ENCODE results near the gene KCNH1.

The KCNH1 gene

GRCh38 chr1:210687582-210688279, 446.2 kb downstream of the KCNH1 start:
- H3K9ac ChIP-seq (ENCODE audit: low read depth, low read length): no peak overlapping the region
- no peaks in the 10 kb centered on the region for H3K27me3 ChIP-seq (ENCODE audit: control insufficient read depth, insufficient read depth, low read length)
- H3K27ac ChIP-seq (ENCODE audit: low read depth, low read length): no peak overlapping the region
- no peaks in the 10 kb centered on the region for H3K4me1 ChIP-seq (ENCODE audit: control insufficient read depth, insufficient read depth, low read length)
- H3K36me3 ChIP-seq (ENCODE audit: control insufficient read depth, insufficient read depth, low read length): no peaks in the 10 kb centered on the region
- H3K9me3 ChIP-seq (ENCODE audit: control insufficient read depth, insufficient read depth, low read length): no peaks in the 10 kb centered on the region
- no peak overlapping the region for H3K4me3 ChIP-seq (ENCODE audit: low read depth, low read length)

- no peaks in the 10 kb centered on the region for H3K4me1 ChIP-seq (ENCODE audit: control insufficient read depth, insufficient read depth, low read length)
- H3K36me3 ChIP-seq (ENCODE audit: control insufficient read depth, insufficient read depth, low read length): no peaks in the 10 kb centered on the region
- no peak overlapping the region for H3K27ac ChIP-seq (ENCODE audit: low read depth, low read length)
- no peaks in the 10 kb centered on the region for H3K9me3 ChIP-seq (ENCODE audit: control insufficient read depth, insufficient read depth, low read length)
- H3K4me3 ChIP-seq (ENCODE audit: low read depth, low read length): no peak overlapping the region
- no peaks in the 10 kb centered on the region for H3K27me3 ChIP-seq (ENCODE audit: control insufficient read depth, insufficient read depth, low read length)
- no peak overlapping the region for H3K9ac ChIP-seq (ENCODE audit: low read depth, low read length)
Observed at GRCh38 chr1:210686841-210687240, 447.1 kb downstream of the KCNH1 start.

GRCh38 chr1:210685295-210685650, 448.7 kb downstream of the KCNH1 start:
- H3K4me1 ChIP-seq (ENCODE audit: control insufficient read depth, insufficient read depth, low read length): no peaks in the 10 kb centered on the region
- no peaks in the 10 kb centered on the region for H3K9me3 ChIP-seq (ENCODE audit: control insufficient read depth, insufficient read depth, low read length)
- no peak overlapping the region for H3K9ac ChIP-seq (ENCODE audit: low read depth, low read length)
- H3K36me3 ChIP-seq (ENCODE audit: control insufficient read depth, insufficient read depth, low read length): no peaks in the 10 kb centered on the region
- H3K27me3 ChIP-seq (ENCODE audit: control insufficient read depth, insufficient read depth, low read length): no peaks in the 10 kb centered on the region
- H3K4me3 ChIP-seq (ENCODE audit: low read depth, low read length): no peak overlapping the region
- no peak overlapping the region for H3K27ac ChIP-seq (ENCODE audit: low read depth, low read length)

- Histone ChIP-seq H3K9ac (ENCODE audit: low read depth, low read length) (no peak overlapping the region), H3K27me3 (ENCODE audit: control insufficient read depth, insufficient read depth, low read length) (no peaks in the 10 kb centered on the region), H3K4me1 (ENCODE audit: control insufficient read depth, insufficient read depth, low read length) (no peaks in the 10 kb centered on the region), H3K4me3 (ENCODE audit: low read depth, low read length) (no peak overlapping the region), H3K9me3 (ENCODE audit: control insufficient read depth, insufficient read depth, low read length) (no peaks in the 10 kb centered on the region), H3K27ac (ENCODE audit: low read depth, low read length) (no peak overlapping the region), H3K36me3 (ENCODE audit: control insufficient read depth, insufficient read depth, low read length) (no peaks in the 10 kb centered on the region)
Observed at GRCh38 chr1:210684466-210685294, 449.3 kb downstream of the KCNH1 start.

GRCh38 chr1:210683403-210684047, 450.4 kb downstream of the KCNH1 start:
- Histone ChIP-seq H3K4me1 (ENCODE audit: control insufficient read depth, insufficient read depth, low read length) (no peaks in the 10 kb centered on the region), H3K4me3 (ENCODE audit: low read depth, low read length) (no peak overlapping the region), H3K9ac (ENCODE audit: low read depth, low read length) (no peak overlapping the region), H3K36me3 (ENCODE audit: control insufficient read depth, insufficient read depth, low read length) (no peaks in the 10 kb centered on the region), H3K27me3 (ENCODE audit: control insufficient read depth, insufficient read depth, low read length) (no peaks in the 10 kb centered on the region), H3K9me3 (ENCODE audit: control insufficient read depth, insufficient read depth, low read length) (no peaks in the 10 kb centered on the region), H3K27ac (ENCODE audit: low read depth, low read length) (no peak overlapping the region)

- no peaks in the 10 kb centered on the region for H3K36me3 ChIP-seq (ENCODE audit: control insufficient read depth, insufficient read depth, low read length)
- no peaks in the 10 kb centered on the region for H3K4me1 ChIP-seq (ENCODE audit: control insufficient read depth, insufficient read depth, low read length)
- H3K9me3 ChIP-seq (ENCODE audit: control insufficient read depth, insufficient read depth, low read length): no peaks in the 10 kb centered on the region
- no peaks in the 10 kb centered on the region for H3K27me3 ChIP-seq (ENCODE audit: control insufficient read depth, insufficient read depth, low read length)
- no peak overlapping the region for H3K27ac ChIP-seq (ENCODE audit: low read depth, low read length)
- H3K9ac ChIP-seq (ENCODE audit: low read depth, low read length): no peak overlapping the region
- no peak overlapping the region for H3K4me3 ChIP-seq (ENCODE audit: low read depth, low read length)
Observed at GRCh38 chr1:210681158-210681557, 452.8 kb downstream of the KCNH1 start.

- H3K27ac ChIP-seq (ENCODE audit: low read depth, low read length): no peak overlapping the region
- H3K9me3 ChIP-seq (ENCODE audit: control insufficient read depth, insufficient read depth, low read length): no peaks in the 10 kb centered on the region
- no peaks in the 10 kb centered on the region for H3K27me3 ChIP-seq (ENCODE audit: control insufficient read depth, insufficient read depth, low read length)
- no peaks in the 10 kb centered on the region for H3K4me1 ChIP-seq (ENCODE audit: control insufficient read depth, insufficient read depth, low read length)
- no peaks in the 10 kb centered on the region for H3K36me3 ChIP-seq (ENCODE audit: control insufficient read depth, insufficient read depth, low read length)
- H3K9ac ChIP-seq (ENCODE audit: low read depth, low read length): no peak overlapping the region
- no peak overlapping the region for H3K4me3 ChIP-seq (ENCODE audit: low read depth, low read length)
Observed at GRCh38 chr1:210678306-210678705, 455.6 kb downstream of the KCNH1 start.

- Histone ChIP-seq H3K9ac (ENCODE audit: low read depth, low read length) (no peak overlapping the region), H3K27me3 (ENCODE audit: control insufficient read depth, insufficient read depth, low read length) (no peaks in the 10 kb centered on the region), H3K27ac (ENCODE audit: low read depth, low read length) (no peak overlapping the region), H3K4me3 (ENCODE audit: low read depth, low read length) (no peak overlapping the region), H3K4me1 (ENCODE audit: control insufficient read depth, insufficient read depth, low read length) (no peaks in the 10 kb centered on the region), H3K36me3 (ENCODE audit: control insufficient read depth, insufficient read depth, low read length) (no peaks in the 10 kb centered on the region), H3K9me3 (ENCODE audit: control insufficient read depth, insufficient read depth, low read length) (no peaks in the 10 kb centered on the region)
Observed at GRCh38 chr1:210677533-210677932, 456.4 kb downstream of the KCNH1 start.

GRCh38 chr1:210676539-210676938, 457.4 kb downstream of the KCNH1 start:
- H3K4me3 ChIP-seq (ENCODE audit: low read depth, low read length): no peak overlapping the region
- H3K27me3 ChIP-seq (ENCODE audit: control insufficient read depth, insufficient read depth, low read length): no peaks in the 10 kb centered on the region
- no peaks in the 10 kb centered on the region for H3K9me3 ChIP-seq (ENCODE audit: control insufficient read depth, insufficient read depth, low read length)
- H3K27ac ChIP-seq (ENCODE audit: low read depth, low read length): no peak overlapping the region
- H3K36me3 ChIP-seq (ENCODE audit: control insufficient read depth, insufficient read depth, low read length): no peaks in the 10 kb centered on the region
- H3K9ac ChIP-seq (ENCODE audit: low read depth, low read length): no peak overlapping the region
- H3K4me1 ChIP-seq (ENCODE audit: control insufficient read depth, insufficient read depth, low read length): no peaks in the 10 kb centered on the region

- Histone ChIP-seq H3K27ac (ENCODE audit: low read depth, low read length) (no peak overlapping the region), H3K9me3 (ENCODE audit: control insufficient read depth, insufficient read depth, low read length) (no peaks in the 10 kb centered on the region), H3K27me3 (ENCODE audit: control insufficient read depth, insufficient read depth, low read length) (no peaks in the 10 kb centered on the region), H3K9ac (ENCODE audit: low read depth, low read length) (no peak overlapping the region), H3K36me3 (ENCODE audit: control insufficient read depth, insufficient read depth, low read length) (no peaks in the 10 kb centered on the region), H3K4me1 (ENCODE audit: control insufficient read depth, insufficient read depth, low read length) (no peaks in the 10 kb centered on the region), H3K4me3 (ENCODE audit: low read depth, low read length) (no peak overlapping the region)
Observed at GRCh38 chr1:210674151-210674550, 459.8 kb downstream of the KCNH1 start.

- H3K4me1 ChIP-seq (ENCODE audit: control insufficient read depth, insufficient read depth, low read length): no peaks in the 10 kb centered on the region
- no peaks in the 10 kb centered on the region for H3K36me3 ChIP-seq (ENCODE audit: control insufficient read depth, insufficient read depth, low read length)
- no peak overlapping the region for H3K4me3 ChIP-seq (ENCODE audit: low read depth, low read length)
- no peaks in the 10 kb centered on the region for H3K27me3 ChIP-seq (ENCODE audit: control insufficient read depth, insufficient read depth, low read length)
- no peak overlapping the region for H3K9ac ChIP-seq (ENCODE audit: low read depth, low read length)
- H3K27ac ChIP-seq (ENCODE audit: low read depth, low read length): no peak overlapping the region
- no peaks in the 10 kb centered on the region for H3K9me3 ChIP-seq (ENCODE audit: control insufficient read depth, insufficient read depth, low read length)
Observed at GRCh38 chr1:210669951-210670350, 464.0 kb downstream of the KCNH1 start.
